H1 (cell line): Measurements from ENCODE around the gene CRYBB3. TPM values are rescaled to one million over a fixed set of nuclear protein-coding genes. Genes with fewer than 3 reads are reported as not detected.

Experiments used
- CTCF ChIA-PET: fragments of 300-600 bp; sonication (Branson Sonifier 250); formaldehyde crosslinking; loops from one replicate; lab custom pipeline; 2021; ENCODE audit not compliant: partially characterized antibody; lab: Charles Lee
- POLR2A ChIA-PET: fragments of 300-600 bp; sonication (Branson Sonifier 250); formaldehyde crosslinking; loops from one replicate; lab custom pipeline; 2021; ENCODE audit warnings: inconsistent platforms; ENCODE audit not compliant: partially characterized antibody; lab: Charles Lee
- DNase-seq, 2 experiments: peaks; one replicate each; pipeline versions ENCODE4 v3.0.0 to v3.0.0-alpha.2; 2010 to 2022; ENCODE audit warnings: low spot score in 2 of 2, low read depth in 1 of 2, mixed read lengths in 1 of 2
- FAIRE-seq: peaks from 2 replicates; lab custom pipeline; 2011; peaks lifted over from hg19 to GRCh38; lab: Jason Lieb, UNC
- H2AFZ ChIP-seq: 2 replicates; pipeline ENCODE4 v1.8.1; 2012; ENCODE audit warnings: low read length, inconsistent platforms
- H2AK5ac ChIP-seq: 2 replicates; pipeline ENCODE4 v1.6.1; 2013; ENCODE audit warnings: low read depth, low read length
- H2BK120ac ChIP-seq: replicated peaks from 2 replicates; pipeline ENCODE3; 2013; ENCODE audit warnings: low read depth, low read length, inconsistent platforms
- H2BK12ac ChIP-seq: 2 replicates; pipeline ENCODE4 v1.6.1; 2013; ENCODE audit warnings: low read depth, low read length
- H2BK15ac ChIP-seq: 2 replicates; pipeline ENCODE4 v1.6.1; 2013; ENCODE audit warnings: low read length
- H2BK20ac ChIP-seq: 2 replicates; pipeline ENCODE4 v1.6.1; 2013; ENCODE audit warnings: low read length
- H2BK5ac ChIP-seq: 2 replicates; pipeline ENCODE4 v1.6.1; 2013; ENCODE audit warnings: low read depth, low read length
- H3K14ac ChIP-seq: 2 replicates; pipeline ENCODE4 v1.6.1; 2013; ENCODE audit warnings: inconsistent platforms; ENCODE audit not compliant: insufficient read length
- H3K18ac ChIP-seq: 2 replicates; pipeline ENCODE4 v1.6.1; 2013; ENCODE audit warnings: low read length; ENCODE audit errors: extremely low read depth
- H3K23ac ChIP-seq: 2 replicates; pipeline ENCODE4 v1.6.1; 2013; ENCODE audit warnings: inconsistent platforms; ENCODE audit not compliant: insufficient read length
- H3K23me2 ChIP-seq: 2 replicates; pipeline ENCODE4 v1.6.1; 2013; ENCODE audit warnings: low read depth, low read length
- H3K27ac ChIP-seq: 2 replicates; pipeline ENCODE4 v1.6.1; 2011; ENCODE audit warnings: low read depth, low read length, inconsistent platforms
- H3K27me3 ChIP-seq, 4 experiments: replicated peaks in 1 of 4; 1 replicate in 1 of 4; 2 replicates in 3 of 4; pipeline versions ENCODE4 v1.6.1 to v1.8.1; 2011 to 2013; ENCODE audit warnings: low read length in 3 of 4, mild to moderate bottlenecking in 3 of 4, inconsistent platforms in 2 of 4, mixed read lengths in 2 of 4, moderate library complexity in 1 of 4; ENCODE audit not compliant: control insufficient read depth in 3 of 4, insufficient read depth in 3 of 4; ENCODE audit errors: extremely low read depth in 1 of 4
- H3K36me3 ChIP-seq, 4 experiments: 2 replicates each; pipeline versions ENCODE4 v1.6.1 to v1.8.1; 2011 to 2013; ENCODE audit warnings: mild to moderate bottlenecking in 4 of 4, low read length in 3 of 4, moderate library complexity in 2 of 4, control low read depth in 1 of 4, inconsistent platforms in 1 of 4; ENCODE audit not compliant: insufficient read depth in 4 of 4, control insufficient read depth in 2 of 4
- H3K4ac ChIP-seq: replicated peaks from 2 replicates; pipeline ENCODE3; 2013; ENCODE audit warnings: low read length, low read depth, mixed read lengths, inconsistent platforms; ENCODE audit not compliant: insufficient read length
- H3K4me1 ChIP-seq, 4 experiments: replicated peaks in 1 of 4; 1 replicate in 1 of 4; 2 replicates in 3 of 4; pipeline versions ENCODE4 v1.6.1 to v1.8.1; 2011 to 2013; ENCODE audit warnings: low read length in 3 of 4, inconsistent platforms in 2 of 4, mixed read lengths in 1 of 4; ENCODE audit not compliant: insufficient read depth in 4 of 4, control insufficient read depth in 3 of 4
- H3K4me2 ChIP-seq, 2 experiments: 2 replicates each; pipeline versions ENCODE4 v1.6.1 to v1.8.1; 2011 to 2013; ENCODE audit warnings: low read depth in 2 of 2, low read length in 2 of 2, control low read depth in 1 of 2, inconsistent platforms in 1 of 2, mild to moderate bottlenecking in 1 of 2; ENCODE audit not compliant: insufficient read depth in 1 of 2
- H3K4me3 ChIP-seq, 4 experiments: fragments of 200-600, 300-600 bp in 1 of 4; sonication (generic), shearing (Covaris generic), sonication (Bioruptor Twin) in 1 of 4; 2 replicates each; pipeline versions ENCODE4 v1.5.1 to v1.8.1; 2011 to 2016; ENCODE audit warnings: low read length in 4 of 4, low read depth in 3 of 4, control low read depth in 2 of 4, inconsistent platforms in 2 of 4, mild to moderate bottlenecking in 2 of 4, mixed read lengths in 1 of 4, moderate library complexity in 1 of 4; ENCODE audit not compliant: insufficient read depth in 2 of 4; ENCODE audit errors: extremely low read depth in 1 of 4
- H3K56ac ChIP-seq: replicated peaks from 2 replicates; pipeline ENCODE3; 2013; ENCODE audit warnings: low read depth, mild to moderate bottlenecking, mixed read lengths, low read length, inconsistent platforms; ENCODE audit not compliant: insufficient read length
- H3K79me1 ChIP-seq: 2 replicates; pipeline ENCODE4 v1.6.1; 2013; ENCODE audit warnings: low read depth, low read length, control low read depth
- H3K79me2 ChIP-seq, 2 experiments: 2 replicates each; pipeline versions ENCODE4 v1.6.1 to v1.8.1; 2012 to 2013; ENCODE audit warnings: low read length in 2 of 2, mild to moderate bottlenecking in 2 of 2, inconsistent platforms in 1 of 2; ENCODE audit not compliant: insufficient read depth in 2 of 2, control insufficient read depth in 1 of 2
- H3K9ac ChIP-seq, 4 experiments: replicated peaks in 1 of 4; 1 replicate in 1 of 4; 2 replicates in 3 of 4; pipeline versions ENCODE4 v1.6.1 to v1.8.1; 2011 to 2013; ENCODE audit warnings: low read depth in 3 of 4, low read length in 3 of 4, control low read depth in 2 of 4, mild to moderate bottlenecking in 2 of 4, moderate library complexity in 2 of 4, inconsistent platforms in 1 of 4; ENCODE audit errors: extremely low read depth in 1 of 4
- H3K9me3 ChIP-seq, 2 experiments: 2 replicates each; pipeline versions ENCODE4 v1.6.1 to v1.8.1; 2012 to 2013; ENCODE audit warnings: mild to moderate bottlenecking in 2 of 2, moderate library complexity in 2 of 2, control low read depth in 1 of 2, inconsistent platforms in 1 of 2, low read depth in 1 of 2, low read length in 1 of 2, mixed read lengths in 1 of 2; ENCODE audit not compliant: insufficient read depth in 2 of 2
- H4K20me1 ChIP-seq, 2 experiments: replicated peaks in 1 of 2; 2 replicates each; pipeline versions ENCODE3 to v1.8.1; 2011 to 2013; ENCODE audit warnings: inconsistent platforms in 2 of 2, low read length in 2 of 2, mild to moderate bottlenecking in 1 of 2; ENCODE audit not compliant: insufficient read depth in 2 of 2, control insufficient read depth in 1 of 2
- H4K5ac ChIP-seq: 2 replicates; pipeline ENCODE4 v1.6.1; 2013; ENCODE audit warnings: low read length, low read depth, mixed read lengths, inconsistent platforms; ENCODE audit not compliant: insufficient read length
- H4K8ac ChIP-seq: 2 replicates; pipeline ENCODE4 v1.8.0; 2013; ENCODE audit warnings: mild to moderate bottlenecking, moderate library complexity, low read length, inconsistent platforms; ENCODE audit not compliant: insufficient read depth; ENCODE audit errors: extremely low read depth
- H4K91ac ChIP-seq: replicated peaks from 2 replicates; pipeline ENCODE3; 2013; ENCODE audit warnings: low read length, mixed read lengths, inconsistent platforms; ENCODE audit not compliant: insufficient read length
- ASH2L ChIP-seq: fragments of 200-600, 300-600 bp; sonication (generic); IDR thresholded peaks from one replicate; pipeline ENCODE4 v1.7.1; 2017; ENCODE audit warnings: low read length
- CEBPB ChIP-seq: IDR thresholded peaks from 2 replicates; pipeline ENCODE4 v1.6.1; 2012; ENCODE audit warnings: low read depth, low read length
- CTCF ChIP-seq, 3 experiments: IDR thresholded peaks; 1 replicate in 2 of 3; 2 replicates in 1 of 3; pipeline versions ENCODE4 v1.5.1 to v1.6.1; 2011; ENCODE audit warnings: low read length in 3 of 3, mild to moderate bottlenecking in 3 of 3, inconsistent platforms in 2 of 3, low read depth in 1 of 3, moderate library complexity in 1 of 3; ENCODE audit not compliant: insufficient read depth in 1 of 3; ENCODE audit errors: control extremely low read depth in 1 of 3
- NRF1 ChIP-seq: IDR thresholded peaks from 2 replicates; pipeline ENCODE4 v1.6.1; 2011; ENCODE audit warnings: mild to moderate bottlenecking, low read depth, low read length, improper control_type of control experiment
- RAD21 ChIP-seq, 2 experiments: IDR thresholded peaks in 1 of 2; conservative IDR thresholded peaks in 1 of 2; 2 replicates each; pipeline ENCODE4 v1.6.1; 2011; ENCODE audit warnings: low read depth in 2 of 2, low read length in 2 of 2, improper control_type of control experiment in 1 of 2, inconsistent platforms in 1 of 2, mild to moderate bottlenecking in 1 of 2, moderate library complexity in 1 of 2
- RNF2 ChIP-seq: fragments of 200-900, 300-1000 bp; sonication (generic); IDR thresholded peaks from 2 replicates; pipeline ENCODE4 v1.7.1; 2016; ENCODE audit warnings: borderline replicate concordance, low read depth, mild to moderate bottlenecking, antibody characterized with exemption, low read length; ENCODE audit not compliant: poor library complexity, severe bottlenecking; ENCODE audit errors: missing control alignments
- SP2 ChIP-seq: IDR thresholded peaks from 2 replicates; pipeline ENCODE4 v1.6.1; 2012; ENCODE audit warnings: mild to moderate bottlenecking, low read length, inconsistent platforms
- TEAD4 ChIP-seq: IDR thresholded peaks from 2 replicates; pipeline ENCODE4 v1.6.1; 2012; ENCODE audit warnings: low read depth, low read length, inconsistent platforms, mixed read lengths
- YY1 ChIP-seq: IDR thresholded peaks from 2 replicates; pipeline ENCODE4 v1.6.1; 2011; ENCODE audit warnings: low read depth, mild to moderate bottlenecking, low read length
- WGBS, 2 experiments: shearing (Covaris generic) in 1 of 2; methylation state at CpG; one replicate each; pipeline versions ENCODE4 v1.1.6 to v1.1.7; 2013 to 2015; ENCODE audit warnings: low lambda C conversion rate in 2 of 2, mixed read lengths in 2 of 2, inconsistent platforms in 1 of 2, low coverage in 1 of 2, missing lambda C conversion rate in 1 of 2; ENCODE audit not compliant: insufficient replicate concordance in 2 of 2, insufficient coverage in 1 of 2, insufficient read length in 1 of 2; ENCODE audit errors: extremely low coverage in 1 of 2, missing lambda C conversion rate in 1 of 2; 5-methylcytosine and 5-hydroxymethylcytosine counted together
- polyA plus RNA-seq, 7 experiments: library from polyadenylated mRNA; depleted of rRNA in 3 of 7; stranded (reverse) in 5 of 7; unstranded in 2 of 7; fragments of >200 nt in 5 of 7; fragments of 200-250 nt in 2 of 7; gene quantifications; 1 replicate in 5 of 7; 2 replicates in 1 of 7; 4 replicates in 1 of 7; pipeline versions ENCODE4 v1.2.1 to v1.2.3, GENCODE V29; 2011 to 2013; ENCODE audit warnings: missing spikeins in 2 of 7, mixed read lengths in 2 of 7
- total RNA-seq: library from RNA; stranded (reverse); fragmentation: NEBNext Ultra II Directional; extraction: Animal tissue kit (Norgen Biotek cat#: 25700); gene quantifications from 2 replicates; pipeline ENCODE4 v1.2.1, GENCODE V29; 2021

The CRYBB3 gene
- total and polyA plus RNA-seq, 2 of the 8 experiments (the other 6 are each of a cell fraction or from before 2014, with no cell fraction given) = 0.44 to 0.58 TPM

- no peak overlapping the region for H3K14ac ChIP-seq
- H3K4me2 ChIP-seq = no peak overlapping the region
- H2AK5ac ChIP-seq = no peak overlapping the region
- no peak overlapping the region for H2BK20ac ChIP-seq
- H3K23me2 ChIP-seq = no peaks in the 10 kb centered on the region
- H3K4me3 ChIP-seq = no peak overlapping the region
- H3K56ac ChIP-seq = no peak overlapping the region
- no peaks in the 10 kb centered on the region for H3K36me3 ChIP-seq
- H3K27me3 ChIP-seq = no peaks in the 10 kb centered on the region
- no peaks in the 10 kb centered on the region for H3K79me2 ChIP-seq
- H2BK120ac ChIP-seq = no peak overlapping the region
- H3K79me1 ChIP-seq = peaks cover 5% of the 10 kb centered on the region
- 0 out of 2 replicates have a peak overlapping the region, but pooled peaks have one; percentile 41 for H2BK5ac ChIP-seq
- peaks cover 0 to 1% of the 10 kb centered on the region in 2 experiments for H4K20me1 ChIP-seq
- no peak overlapping the region for H3K23ac ChIP-seq
- no peak overlapping the region for H3K4ac ChIP-seq
- H4K8ac ChIP-seq = no peak overlapping the region; the same call in 1 of the 2 replicates
- H3K9ac ChIP-seq = no peak overlapping the region; a peak in 1 of 7 replicates
- no peak overlapping the region for H3K27ac ChIP-seq
- no peak overlapping the region for H3K18ac ChIP-seq
- no peak overlapping the region for H4K91ac ChIP-seq
- DNase-seq (no peak), FAIRE-seq (peak; percentile 70)
- H2AFZ ChIP-seq = no peak overlapping the region
- H2BK12ac ChIP-seq = no peak overlapping the region
- CTCF ChIA-PET = interaction anchor here (0.6 to 1.8 kb wide), 5 partner anchors 9 to 85 kb away, joined by 3 to 8 read pairs (median 5); no protein-coding TSS in a partner anchor
- POLR2A ChIA-PET = interaction anchor here (1.1 to 1.2 kb wide), 3 partner anchors 8 to 171 kb away, joined by 3 read pairs; no protein-coding TSS in a partner anchor
- no peak for TF ChIP-seq RAD21 (IDR thresholded peaks at IDR 0.05 in 1 of 2, conservative IDR thresholded peaks at IDR 0.05 in 1 of 2; ENCODE audit: low read depth in 2 of 2, low read length in 2 of 2)
- no peak for TF ChIP-seq SP2
- TF ChIP-seq CEBPB = 0 out of 2 replicates have a peak, but pooled peaks have one; percentile 38
- no peak for TF ChIP-seq YY1
- TF ChIP-seq ASH2L = no peak
- 0 out of 4 replicates have a peak, but pooled peaks of 1 of the 3 experiments have one; percentile 2 for TF ChIP-seq CTCF (IDR thresholded peaks at IDR 0.05; ENCODE audit: control extremely low read depth in 1 of 3, insufficient read depth in 1 of 3, low read depth in 1 of 3, low read length in 3 of 3)
- TF ChIP-seq NRF1 = no peak
- no peak for TF ChIP-seq RNF2
- no peak for TF ChIP-seq TEAD4
- no peak overlapping the region for H4K5ac ChIP-seq
- no peak overlapping the region for H2BK15ac ChIP-seq
- H3K9me3 ChIP-seq = no peaks in the 10 kb centered on the region
- H3K4me1 ChIP-seq = peaks cover 0 to 9% (median 5%) of the 10 kb centered on the region in 4 experiments; a peak in 4 of 7 replicates
- 84% methylated on average over 8 of the region's 8 CpGs; no CpG with 5 or more reads in 1 of the 2 experiments for WGBS, 2 experiments
Measured at GRCh38 chr22:25153961-25154666, 45.5 kb upstream of the CRYBB3 start.
